ENCODE data around the gene TPH2. TPM values are rescaled to one million over a fixed set of nuclear protein-coding genes. Genes with fewer than 3 reads are reported as not detected.

TPH2 gene
- not detected in 2 replicates for total RNA-seq

GRCh38 chr12:71938728-71939385 lies at the start of gene TPH2:
Gene TPH2, plus strand, starts transcription at chr12:71938845. Its CDS starts 142 bp downstream, at chr12:71938987.
- TF ChIP-seq, protein P1, sequence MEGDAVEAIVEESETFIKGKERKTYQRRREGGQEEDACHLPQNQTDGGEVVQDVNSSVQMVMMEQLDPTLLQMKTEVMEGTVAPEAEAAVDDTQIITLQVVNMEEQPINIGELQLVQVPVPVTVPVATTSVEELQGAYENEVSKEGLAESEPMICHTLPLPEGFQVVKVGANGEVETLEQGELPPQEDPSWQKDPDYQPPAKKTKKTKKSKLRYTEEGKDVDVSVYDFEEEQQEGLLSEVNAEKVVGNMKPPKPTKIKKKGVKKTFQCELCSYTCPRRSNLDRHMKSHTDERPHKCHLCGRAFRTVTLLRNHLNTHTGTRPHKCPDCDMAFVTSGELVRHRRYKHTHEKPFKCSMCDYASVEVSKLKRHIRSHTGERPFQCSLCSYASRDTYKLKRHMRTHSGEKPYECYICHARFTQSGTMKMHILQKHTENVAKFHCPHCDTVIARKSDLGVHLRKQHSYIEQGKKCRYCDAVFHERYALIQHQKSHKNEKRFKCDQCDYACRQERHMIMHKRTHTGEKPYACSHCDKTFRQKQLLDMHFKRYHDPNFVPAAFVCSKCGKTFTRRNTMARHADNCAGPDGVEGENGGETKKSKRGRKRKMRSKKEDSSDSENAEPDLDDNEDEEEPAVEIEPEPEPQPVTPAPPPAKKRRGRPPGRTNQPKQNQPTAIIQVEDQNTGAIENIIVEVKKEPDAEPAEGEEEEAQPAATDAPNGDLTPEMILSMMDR (conservative IDR thresholded peaks at IDR 0.05; ENCODE audit: low read depth, low read length): peak; percentile 68
- H3K4me3 ChIP-seq (ENCODE audit: low read depth, low read length): no peak within 1 kb of the TSS
- no peak for DNase-seq (ENCODE audit: low read depth)

- DNase-seq (ENCODE audit: low read depth): no peak
- no peak overlapping the region for H3K4me3 ChIP-seq (ENCODE audit: low read depth, low read length)
- TF ChIP-seq, protein P1 (conservative IDR thresholded peaks at IDR 0.05; ENCODE audit: low read depth, low read length): no peak
Observed at GRCh38 chr12:71890475-71890874, 48.2 kb upstream of the TPH2 start.

DNA sequence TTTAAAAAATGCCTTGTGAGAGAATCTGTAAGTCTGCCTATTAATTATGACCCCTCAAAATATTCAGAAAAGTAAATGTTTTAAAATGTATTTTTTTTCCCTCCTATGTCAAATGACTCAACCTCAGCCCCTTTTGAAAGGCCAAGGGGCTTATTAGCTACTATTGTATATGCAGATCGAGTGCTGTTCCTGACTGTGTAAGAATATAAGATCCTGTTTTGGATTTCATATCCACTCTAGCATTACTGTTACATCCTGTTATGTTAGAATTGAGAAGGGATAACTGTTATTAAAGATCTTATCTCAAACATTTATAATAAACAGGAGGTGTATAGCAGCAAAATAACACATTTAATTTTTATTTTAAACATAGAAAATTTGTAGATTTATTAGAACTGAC lies 46.6 kb upstream of the TPH2 start:
- TF ChIP-seq, protein P1 (conservative IDR thresholded peaks at IDR 0.05; ENCODE audit: low read depth, low read length): no peak
- H3K4me3 ChIP-seq (ENCODE audit: low read depth, low read length): no peak overlapping the region
- DNase-seq (ENCODE audit: low read depth): no peak

DNA sequence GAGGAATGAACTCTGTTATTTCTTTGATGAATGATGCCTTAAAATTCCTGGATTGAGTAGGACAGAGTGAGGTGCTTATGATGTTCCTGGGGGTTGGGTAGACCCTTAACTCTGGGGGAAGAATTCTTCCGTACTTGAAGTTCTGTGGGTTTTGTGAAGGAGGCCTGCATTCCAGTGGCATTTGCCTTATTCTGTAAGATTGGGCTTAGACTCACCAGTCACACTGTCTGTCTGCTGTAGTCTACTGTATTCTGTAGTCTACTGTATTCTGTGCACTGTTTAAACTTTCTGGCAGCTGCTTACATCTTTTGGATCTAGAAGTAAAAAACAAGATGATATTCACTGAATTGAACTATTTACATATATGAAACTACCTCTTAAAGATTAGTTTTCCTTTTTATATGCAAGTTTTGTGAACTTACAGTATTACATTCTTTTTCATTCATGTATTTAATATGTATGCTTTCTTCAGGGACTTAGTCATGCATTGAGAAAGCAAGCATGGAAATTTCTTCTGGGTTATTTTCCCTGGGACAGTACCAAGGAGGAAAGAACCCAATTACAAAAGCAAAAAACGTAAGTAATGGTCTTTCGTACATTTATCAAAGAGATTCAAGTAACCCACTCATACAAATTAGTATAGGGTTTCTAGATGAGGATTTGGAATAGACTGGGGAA lies 42.3 kb upstream of the TPH2 start:
- no peak overlapping the region for H3K4me3 ChIP-seq (ENCODE audit: low read depth, low read length)
- TF ChIP-seq, protein P1 (conservative IDR thresholded peaks at IDR 0.05; ENCODE audit: low read depth, low read length): no peak
- no peak for DNase-seq (ENCODE audit: low read depth)

DNA sequence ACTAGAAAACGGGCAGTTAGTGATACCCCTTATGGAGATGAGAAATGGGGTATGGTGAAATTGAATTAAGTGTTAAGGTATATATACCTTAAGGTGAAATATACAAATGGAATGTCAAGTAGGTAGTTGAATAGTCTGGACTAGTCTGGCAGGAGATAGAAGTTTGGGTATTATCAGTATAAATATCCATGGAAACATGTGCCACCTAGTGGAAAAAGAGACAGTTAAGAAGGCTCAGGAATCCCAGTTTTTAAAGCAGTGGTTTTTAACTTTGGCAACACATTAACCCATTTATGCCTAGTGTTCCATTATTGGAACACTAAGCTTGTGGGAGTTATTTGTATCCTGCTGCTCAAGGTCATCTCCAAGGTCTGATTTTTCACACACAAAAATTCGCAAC lies 38.6 kb upstream of the TPH2 start:
- no peak for DNase-seq (ENCODE audit: low read depth)
- no peak overlapping the region for H3K4me3 ChIP-seq (ENCODE audit: low read depth, low read length)
- TF ChIP-seq, protein P1 (conservative IDR thresholded peaks at IDR 0.05; ENCODE audit: low read depth, low read length): peak; percentile 50

GRCh38 chr12:71904629-71905028 lies 34.0 kb upstream of the TPH2 start:
- no peak overlapping the region for H3K4me3 ChIP-seq (ENCODE audit: low read depth, low read length)
- TF ChIP-seq, protein P1 (conservative IDR thresholded peaks at IDR 0.05; ENCODE audit: low read depth, low read length): no peak
- DNase-seq (ENCODE audit: low read depth): no peak
